ENCODE measurements around the gene CLEC2D.
"Not testable (repeated sequence)": the region's sequence is repeated elsewhere in the genome, so short reads cannot be mapped to it uniquely, and the experiment has no call there.

Gene CLEC2D

GRCh38 chr12:9640024-9640423 lies 29.5 kb upstream of the CLEC2D start:
- Histone ChIP-seq H3K9ac (no peak overlapping the region), H3K27me3 (ENCODE audit: control insufficient read depth, insufficient read depth, low read length) (no peaks in the 10 kb centered on the region), H3K79me2 (no peaks in the 10 kb centered on the region), H3K4me1 (no peaks in the 10 kb centered on the region), H3K4me2 (ENCODE audit: low read length) (no peak overlapping the region), H3K36me3 (ENCODE audit: control insufficient read depth, insufficient read depth, low read length) (no peaks in the 10 kb centered on the region), H3K9me3 (ENCODE audit: control insufficient read depth, low read length) (no peaks in the 10 kb centered on the region), H3K4me3 (ENCODE audit: low read depth, low read length) (no peak overlapping the region), H3K27ac (no peak overlapping the region), H2AFZ (no peak overlapping the region)
- no peak for TF ChIP-seq CTCF (IDR thresholded peaks at IDR 0.05)

GRCh38 chr12:9642606-9643265 lies 26.8 kb upstream of the CLEC2D start:
- no peak for TF ChIP-seq CTCF (IDR thresholded peaks at IDR 0.05)
- H3K9ac ChIP-seq, result no peak overlapping the region
- no peak overlapping the region for H2AFZ ChIP-seq
- no peaks in the 10 kb centered on the region for H3K9me3 ChIP-seq (ENCODE audit: control insufficient read depth, low read length)
- H3K79me2 ChIP-seq, result no peaks in the 10 kb centered on the region
- no peak overlapping the region for H3K27ac ChIP-seq
- no peaks in the 10 kb centered on the region for H3K4me1 ChIP-seq
- H3K4me3 ChIP-seq (ENCODE audit: low read depth, low read length), result no peak overlapping the region
- no peak overlapping the region for H3K4me2 ChIP-seq (ENCODE audit: low read length)
- H3K36me3 ChIP-seq (ENCODE audit: control insufficient read depth, insufficient read depth, low read length), result no peaks in the 10 kb centered on the region
- no peaks in the 10 kb centered on the region for H3K27me3 ChIP-seq (ENCODE audit: control insufficient read depth, insufficient read depth, low read length)

- Histone ChIP-seq H3K4me2 (ENCODE audit: low read length) (no peak overlapping the region), H2AFZ (no peak overlapping the region), H3K36me3 (ENCODE audit: control insufficient read depth, insufficient read depth, low read length) (no peaks in the 10 kb centered on the region), H3K27ac (no peak overlapping the region), H3K27me3 (ENCODE audit: control insufficient read depth, insufficient read depth, low read length) (no peaks in the 10 kb centered on the region), H3K4me1 (no peaks in the 10 kb centered on the region), H3K9ac (no peak overlapping the region), H3K4me3 (ENCODE audit: low read depth, low read length) (no peak overlapping the region), H3K79me2 (no peaks in the 10 kb centered on the region), H3K9me3 (ENCODE audit: control insufficient read depth, low read length) (no peaks in the 10 kb centered on the region)
- TF ChIP-seq CTCF (IDR thresholded peaks at IDR 0.05), result no peak
These were observed 26.2 kb upstream of the CLEC2D start for GRCh38 chr12:9643266-9643660.

- H3K36me3 ChIP-seq (ENCODE audit: control insufficient read depth, insufficient read depth, low read length); H3K4me3 ChIP-seq (ENCODE audit: low read depth, low read length); H3K4me1 ChIP-seq; H3K9ac ChIP-seq; H2AFZ ChIP-seq; H3K79me2 ChIP-seq; H3K27ac ChIP-seq; H3K9me3 ChIP-seq (ENCODE audit: control insufficient read depth, low read length); H3K4me2 ChIP-seq (ENCODE audit: low read length); H3K27me3 ChIP-seq (ENCODE audit: control insufficient read depth, insufficient read depth, low read length): not testable (repeated sequence)
These were observed 24.4 kb upstream of the CLEC2D start for GRCh38 chr12:9644985-9645551.

GRCh38 chr12:9646794-9647781 lies 22.4 kb upstream of the CLEC2D start:
- H2AFZ ChIP-seq, result peak overlapping the region; percentile 96
- no peaks in the 10 kb centered on the region for H3K79me2 ChIP-seq
- H3K4me3 ChIP-seq (ENCODE audit: low read depth, low read length), result peak overlapping the region; percentile 78
- H3K4me1 ChIP-seq, result no peaks in the 10 kb centered on the region
- no peak for TF ChIP-seq CTCF (IDR thresholded peaks at IDR 0.05)
- H3K27ac ChIP-seq, result peak overlapping the region; percentile 79
- no peaks in the 10 kb centered on the region for H3K36me3 ChIP-seq (ENCODE audit: control insufficient read depth, insufficient read depth, low read length)
- H3K9me3 ChIP-seq (ENCODE audit: control insufficient read depth, low read length), result no peaks in the 10 kb centered on the region
- no peaks in the 10 kb centered on the region for H3K27me3 ChIP-seq (ENCODE audit: control insufficient read depth, insufficient read depth, low read length)
- H3K9ac ChIP-seq, result no peak overlapping the region
- peak overlapping the region; percentile 84 for H3K4me2 ChIP-seq (ENCODE audit: low read length)

Data from parathyroid adenoma (tissue), 2 donors.